ENCODE measurements around the gene EFNA5. TPM values are rescaled to one million over a fixed set of nuclear protein-coding genes. Genes with fewer than 3 reads are reported as not detected.

The EFNA5 gene
- total RNA-seq, 1 donor from 2014 or later: 10.2 TPM

DNA sequence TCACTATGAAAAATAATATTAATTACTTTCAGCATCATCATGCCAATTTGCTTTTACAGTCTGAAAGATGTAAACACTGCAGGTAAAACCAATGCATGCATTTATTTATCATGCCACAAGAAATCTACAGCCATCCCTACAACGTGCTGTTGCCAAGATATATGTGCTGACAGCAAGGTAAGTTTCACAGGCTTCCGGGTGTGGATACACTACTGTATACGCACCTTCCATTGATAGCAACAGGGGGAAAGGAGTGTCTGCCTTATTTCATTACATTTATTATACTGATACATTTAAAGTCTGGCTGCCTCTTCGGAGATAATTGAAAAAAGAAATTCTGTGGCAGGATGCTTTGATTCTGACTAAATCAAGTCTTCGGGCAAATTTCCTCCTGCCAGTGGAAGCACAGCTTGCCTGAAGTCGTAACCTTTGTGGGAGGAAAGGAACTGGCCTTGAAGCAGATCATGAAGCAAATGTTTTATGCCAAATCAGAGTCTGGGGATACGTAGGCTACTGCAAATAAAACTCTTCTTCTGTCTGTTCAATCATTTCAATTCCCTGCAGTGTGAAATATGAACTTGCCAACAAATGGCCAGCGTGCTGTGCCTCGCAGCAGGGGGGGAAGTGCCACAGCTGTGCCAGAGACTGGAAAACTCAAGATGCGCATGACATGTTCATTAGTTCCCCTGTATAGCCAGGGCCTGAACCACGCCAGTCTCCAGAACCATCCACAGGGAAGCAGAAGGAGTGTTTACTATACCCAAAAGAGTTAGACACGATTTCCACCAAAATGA lies 268.1 kb downstream of the EFNA5 start:
- no peaks in the 10 kb centered on the region for H3K9me3 ChIP-seq
- intact Hi-C loops (cut with DNase I): no loop called here
- no peak for DNase-seq
- no peaks in the 10 kb centered on the region for H3K36me3 ChIP-seq
- ATAC-seq: no peak
- no peak overlapping the region for H3K4me3 ChIP-seq
- H3K27ac ChIP-seq: no peak overlapping the region
- no peaks in the 10 kb centered on the region for H3K27me3 ChIP-seq (ENCODE audit: low read depth)
- TF ChIP-seq, protein P1, sequence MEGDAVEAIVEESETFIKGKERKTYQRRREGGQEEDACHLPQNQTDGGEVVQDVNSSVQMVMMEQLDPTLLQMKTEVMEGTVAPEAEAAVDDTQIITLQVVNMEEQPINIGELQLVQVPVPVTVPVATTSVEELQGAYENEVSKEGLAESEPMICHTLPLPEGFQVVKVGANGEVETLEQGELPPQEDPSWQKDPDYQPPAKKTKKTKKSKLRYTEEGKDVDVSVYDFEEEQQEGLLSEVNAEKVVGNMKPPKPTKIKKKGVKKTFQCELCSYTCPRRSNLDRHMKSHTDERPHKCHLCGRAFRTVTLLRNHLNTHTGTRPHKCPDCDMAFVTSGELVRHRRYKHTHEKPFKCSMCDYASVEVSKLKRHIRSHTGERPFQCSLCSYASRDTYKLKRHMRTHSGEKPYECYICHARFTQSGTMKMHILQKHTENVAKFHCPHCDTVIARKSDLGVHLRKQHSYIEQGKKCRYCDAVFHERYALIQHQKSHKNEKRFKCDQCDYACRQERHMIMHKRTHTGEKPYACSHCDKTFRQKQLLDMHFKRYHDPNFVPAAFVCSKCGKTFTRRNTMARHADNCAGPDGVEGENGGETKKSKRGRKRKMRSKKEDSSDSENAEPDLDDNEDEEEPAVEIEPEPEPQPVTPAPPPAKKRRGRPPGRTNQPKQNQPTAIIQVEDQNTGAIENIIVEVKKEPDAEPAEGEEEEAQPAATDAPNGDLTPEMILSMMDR (IDR thresholded peaks at IDR 0.05): no peak
- no peaks in the 10 kb centered on the region for H3K4me1 ChIP-seq

DNA sequence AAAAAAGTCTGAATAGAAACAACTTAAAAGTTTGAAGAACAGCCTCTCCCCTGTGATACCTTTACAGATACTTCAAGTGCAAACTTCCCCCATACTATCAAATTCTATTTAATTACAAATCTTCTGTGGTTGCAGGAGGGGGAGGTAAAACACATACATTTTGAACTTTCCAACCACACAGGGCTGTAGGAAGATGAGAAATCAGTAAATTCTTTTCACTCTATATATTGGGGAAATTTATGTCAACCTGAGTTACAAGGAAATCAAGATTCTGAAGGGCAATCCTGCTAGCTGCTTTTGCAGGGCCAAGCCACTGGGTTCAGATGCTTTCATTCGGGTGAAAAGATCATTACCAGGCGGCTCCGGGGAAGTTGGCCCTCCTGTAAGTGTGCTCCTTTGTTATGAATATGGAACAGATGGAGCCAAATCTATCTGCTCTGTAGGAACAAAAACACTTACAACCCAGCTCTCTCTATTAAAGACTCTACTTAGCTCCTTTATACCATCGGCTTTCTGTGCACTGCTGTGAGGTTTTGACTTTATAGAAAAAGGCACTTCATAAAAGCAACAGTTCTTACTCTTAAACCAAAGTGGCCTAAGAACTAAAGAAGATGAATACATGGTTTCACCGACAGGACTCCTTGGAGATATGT lies 269.1 kb downstream of the EFNA5 start:
- Histone ChIP-seq H3K4me1 (no peaks in the 10 kb centered on the region), H3K27me3 (ENCODE audit: low read depth) (no peaks in the 10 kb centered on the region), H3K36me3 (no peaks in the 10 kb centered on the region), H3K27ac (no peak overlapping the region), H3K4me3 (no peak overlapping the region), H3K9me3 (no peaks in the 10 kb centered on the region)
- DNase-seq: no peak
- TF ChIP-seq, protein P1 (IDR thresholded peaks at IDR 0.05): no peak
- ATAC-seq: no peak
- intact Hi-C loops (cut with DNase I): no loop called here

DNA sequence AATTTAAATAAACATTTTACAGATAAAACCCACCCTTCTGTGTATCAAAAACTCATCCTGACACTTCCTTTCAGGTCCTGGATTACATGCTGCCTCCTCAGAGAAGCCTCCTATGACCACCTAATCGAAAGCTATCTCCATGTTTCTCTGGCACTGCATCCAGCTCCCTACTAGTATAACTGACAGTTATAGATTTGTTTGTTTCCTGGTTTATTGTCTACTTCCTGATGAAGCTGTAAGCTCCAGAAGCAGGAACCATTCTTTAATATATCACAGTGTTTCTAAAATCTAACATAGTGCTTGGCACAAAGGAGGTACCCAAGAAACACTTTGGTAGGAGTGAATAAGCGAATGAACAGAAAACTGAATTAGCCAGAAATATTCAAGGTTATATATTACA lies 270.4 kb downstream of the EFNA5 start:
- ATAC-seq: no peak
- H3K27me3 ChIP-seq (ENCODE audit: low read depth): no peaks in the 10 kb centered on the region

DNA sequence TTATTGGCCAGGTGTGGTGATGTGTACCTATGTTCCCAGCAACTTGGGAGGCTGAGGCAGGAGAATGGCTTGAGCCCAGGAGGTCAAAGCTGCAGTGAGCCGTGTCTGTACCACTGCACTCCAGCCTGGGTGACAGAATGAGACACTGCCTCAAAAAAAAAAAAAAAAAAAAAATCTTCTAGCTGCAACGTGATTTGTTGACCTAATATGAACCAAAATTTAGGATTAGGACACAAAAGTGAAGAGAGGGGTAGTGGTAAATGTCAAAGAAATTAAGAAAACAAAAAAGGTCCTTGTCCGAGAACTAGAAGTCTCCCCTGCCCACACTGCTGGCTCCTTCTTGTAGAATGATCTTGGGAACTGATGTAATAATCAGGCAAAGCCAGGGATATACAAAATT lies 272.0 kb downstream of the EFNA5 start:
- no peak overlapping the region for H3K27ac ChIP-seq
- H3K4me1 ChIP-seq: no peaks in the 10 kb centered on the region
- H3K36me3 ChIP-seq: no peaks in the 10 kb centered on the region
- TF ChIP-seq, protein P1 (IDR thresholded peaks at IDR 0.05): no peak
- intact Hi-C loops (cut with DNase I): no loop called here
- DNase-seq (no peak), ATAC-seq (no peak)
- H3K4me3 ChIP-seq: no peak overlapping the region
- H3K27me3 ChIP-seq (ENCODE audit: low read depth): no peaks in the 10 kb centered on the region
- no peaks in the 10 kb centered on the region for H3K9me3 ChIP-seq

More for the DNA sequence above, 270.4 kb downstream of the EFNA5 start:
- Histone ChIP-seq H3K4me1 (no peaks in the 10 kb centered on the region), H3K36me3 (no peaks in the 10 kb centered on the region), H3K4me3 (no peak overlapping the region), H3K27ac (no peak overlapping the region), H3K9me3 (no peaks in the 10 kb centered on the region)
- TF ChIP-seq, protein P1 (IDR thresholded peaks at IDR 0.05): no peak
- DNase-seq: no peak
- intact Hi-C loops (cut with DNase I): no loop called here

DNA sequence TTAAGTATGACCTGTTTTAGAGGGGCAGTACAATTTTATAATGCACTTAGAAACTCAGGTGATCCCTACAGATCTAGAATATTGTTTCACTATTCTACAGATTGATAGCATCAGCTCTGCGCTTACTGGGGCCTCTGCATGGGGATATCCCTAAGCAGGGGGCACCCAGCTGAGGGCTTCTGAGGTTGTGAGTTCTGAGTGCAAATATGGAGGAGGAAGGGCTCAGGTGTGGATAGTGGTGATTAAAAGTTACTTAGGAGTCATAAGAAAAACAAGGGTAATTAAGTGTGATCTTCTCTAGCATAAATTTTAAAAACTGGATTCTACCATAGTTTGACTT lies 274.4 kb downstream of the EFNA5 start:
- no peak for DNase-seq
- Histone ChIP-seq H3K4me3 (no peak overlapping the region), H3K27ac (no peak overlapping the region), H3K36me3 (no peaks in the 10 kb centered on the region), H3K27me3 (ENCODE audit: low read depth) (no peaks in the 10 kb centered on the region), H3K9me3 (no peaks in the 10 kb centered on the region), H3K4me1 (no peaks in the 10 kb centered on the region)
- intact Hi-C loops (cut with DNase I): no loop called here
- no peak for ATAC-seq
- TF ChIP-seq, protein P1 (IDR thresholded peaks at IDR 0.05): no peak

All from lower lobe of right lung (tissue), 2 donors.